GM10847 (cell line): ENCODE data around the gene PRKACB.

ENCODE experiments used
- POLR2A ChIP-seq: IDR thresholded peaks from 2 replicates; pipeline ENCODE4 v1.6.1; 2011; ENCODE audit not compliant: insufficient read length; ENCODE audit errors: extremely low read depth

The PRKACB gene

GRCh38 chr1:84174051-84174556, 30.0 kb downstream of the PRKACB start:
- no peak for TF ChIP-seq POLR2A

- no peak for TF ChIP-seq POLR2A
Measured at GRCh38 chr1:84181350-84182005, 37.4 kb downstream of the PRKACB start.

GRCh38 chr1:84190455-84190854, 46.4 kb downstream of the PRKACB start:
- TF ChIP-seq POLR2A, result no peak

- no peak for TF ChIP-seq POLR2A
Measured at GRCh38 chr1:84192681-84193080, 48.6 kb downstream of the PRKACB start.

GRCh38 chr1:84198832-84199231, 54.8 kb downstream of the PRKACB start:
- TF ChIP-seq POLR2A, result no peak

- TF ChIP-seq POLR2A, result no peak
Measured at GRCh38 chr1:84199257-84199656, 55.2 kb downstream of the PRKACB start.

GRCh38 chr1:84202126-84202525, 58.1 kb downstream of the PRKACB start:
- no peak for TF ChIP-seq POLR2A

- no peak for TF ChIP-seq POLR2A
Measured at GRCh38 chr1:84206375-84206774, 62.3 kb downstream of the PRKACB start.

- no peak for TF ChIP-seq POLR2A
Measured at GRCh38 chr1:84208935-84209334, 64.9 kb downstream of the PRKACB start.

GRCh38 chr1:84214115-84214956, 70.3 kb downstream of the PRKACB start:
- TF ChIP-seq POLR2A, result no peak

- TF ChIP-seq POLR2A, result no peak
Measured at GRCh38 chr1:84217239-84217638, 73.2 kb downstream of the PRKACB start.

GRCh38 chr1:84223751-84224432, 79.8 kb downstream of the PRKACB start:
- no peak for TF ChIP-seq POLR2A

GRCh38 chr1:84224905-84225304, 80.8 kb downstream of the PRKACB start:
- TF ChIP-seq POLR2A, result no peak

GRCh38 chr1:84225646-84226045, 81.6 kb downstream of the PRKACB start:
- no peak for TF ChIP-seq POLR2A

- no peak for TF ChIP-seq POLR2A
Measured at GRCh38 chr1:84236256-84236655, 92.2 kb downstream of the PRKACB start.

- no peak for TF ChIP-seq POLR2A
Measured at GRCh38 chr1:84242641-84243040, 98.6 kb downstream of the PRKACB start.
